H1 (cell line): Measurements from ENCODE around the gene OR1I1. TPM values are rescaled to one million over a fixed set of nuclear protein-coding genes. Genes with fewer than 3 reads are reported as not detected.

Experiments used
- ATF2 ChIP-seq: IDR thresholded peaks from 2 replicates; pipeline ENCODE4 v1.6.1; 2012; ENCODE audit warnings: low read length, inconsistent platforms
- BCL11A ChIP-seq, 2 experiments: IDR thresholded peaks; one replicate each; pipeline ENCODE4 v1.6.1; 2011; ENCODE audit warnings: low read depth in 2 of 2, low read length in 2 of 2, mild to moderate bottlenecking in 2 of 2
- CHD1 ChIP-seq: IDR thresholded peaks from 2 replicates; pipeline ENCODE4 v1.6.1; 2012; ENCODE audit warnings: low read depth, low read length, improper control_type of control experiment
- CREB1 ChIP-seq: IDR thresholded peaks from 2 replicates; pipeline ENCODE4 v1.6.1; 2012; ENCODE audit warnings: inconsistent platforms
- CTCF ChIP-seq, 3 experiments: IDR thresholded peaks; 1 replicate in 2 of 3; 2 replicates in 1 of 3; pipeline versions ENCODE4 v1.5.1 to v1.6.1; 2011; ENCODE audit warnings: low read length in 3 of 3, mild to moderate bottlenecking in 3 of 3, inconsistent platforms in 2 of 3, low read depth in 1 of 3, moderate library complexity in 1 of 3; ENCODE audit not compliant: insufficient read depth in 1 of 3; ENCODE audit errors: control extremely low read depth in 1 of 3
- FOSL1 ChIP-seq: IDR thresholded peaks from 2 replicates; pipeline ENCODE4 v1.6.1; 2011; ENCODE audit warnings: mild to moderate bottlenecking, low read depth, low read length, moderate library complexity; ENCODE audit not compliant: insufficient read depth
- JUND ChIP-seq: IDR thresholded peaks from 2 replicates; pipeline ENCODE4 v1.6.1; 2011; ENCODE audit warnings: mild to moderate bottlenecking, improper control_type of control experiment, low read length
- KDM5A ChIP-seq: fragments of 200-600 bp; IDR thresholded peaks from 2 replicates; pipeline ENCODE4 v1.7.1; 2012; ENCODE audit warnings: mild to moderate bottlenecking, low read length, inconsistent platforms, mixed read lengths
- NRF1 ChIP-seq: IDR thresholded peaks from 2 replicates; pipeline ENCODE4 v1.6.1; 2011; ENCODE audit warnings: mild to moderate bottlenecking, low read depth, low read length, improper control_type of control experiment
- POU5F1 ChIP-seq: IDR thresholded peaks from 2 replicates; pipeline ENCODE4 v1.6.1; 2011; ENCODE audit warnings: low read depth, mild to moderate bottlenecking, low read length, moderate library complexity
- RAD21 ChIP-seq, 2 experiments: IDR thresholded peaks in 1 of 2; conservative IDR thresholded peaks in 1 of 2; 2 replicates each; pipeline ENCODE4 v1.6.1; 2011; ENCODE audit warnings: low read depth in 2 of 2, low read length in 2 of 2, improper control_type of control experiment in 1 of 2, inconsistent platforms in 1 of 2, mild to moderate bottlenecking in 1 of 2, moderate library complexity in 1 of 2
- RNF2 ChIP-seq: fragments of 200-900, 300-1000 bp; sonication (generic); IDR thresholded peaks from 2 replicates; pipeline ENCODE4 v1.7.1; 2016; ENCODE audit warnings: borderline replicate concordance, low read depth, mild to moderate bottlenecking, antibody characterized with exemption, low read length; ENCODE audit not compliant: poor library complexity, severe bottlenecking; ENCODE audit errors: missing control alignments
- SIN3A ChIP-seq, 2 experiments: IDR thresholded peaks in 1 of 2; conservative IDR thresholded peaks in 1 of 2; 2 replicates each; pipeline ENCODE4 v1.6.1; 2011 to 2012; ENCODE audit warnings: low read length in 2 of 2, improper control_type of control experiment in 1 of 2, low read depth in 1 of 2, mild to moderate bottlenecking in 1 of 2
- SIRT6 ChIP-seq: IDR thresholded peaks from one replicate; pipeline ENCODE4 v1.7.1; 2012; ENCODE audit warnings: low read length, inconsistent platforms
- SP1 ChIP-seq: IDR thresholded peaks from 2 replicates; pipeline ENCODE4 v1.6.1; 2011; ENCODE audit warnings: low read depth, low read length
- SRF ChIP-seq: IDR thresholded peaks from 2 replicates; pipeline ENCODE4 v1.6.1; 2011; ENCODE audit warnings: mild to moderate bottlenecking, low read depth, low read length, moderate library complexity
- polyA plus RNA-seq, 7 experiments: library from polyadenylated mRNA; depleted of rRNA in 3 of 7; stranded (reverse) in 5 of 7; unstranded in 2 of 7; fragments of >200 nt in 5 of 7; fragments of 200-250 nt in 2 of 7; gene quantifications; 1 replicate in 5 of 7; 2 replicates in 1 of 7; 4 replicates in 1 of 7; pipeline versions ENCODE4 v1.2.1 to v1.2.3, GENCODE V29; 2011 to 2013; ENCODE audit warnings: missing spikeins in 2 of 7, mixed read lengths in 2 of 7
- total RNA-seq: library from RNA; stranded (reverse); fragmentation: NEBNext Ultra II Directional; extraction: Animal tissue kit (Norgen Biotek cat#: 25700); gene quantifications from 2 replicates; pipeline ENCODE4 v1.2.1, GENCODE V29; 2021
- TF ChIP-seq, protein P1 (sequence below): IDR thresholded peaks from 2 replicates; pipeline ENCODE4 v1.6.1; 2012; ENCODE audit warnings: inconsistent platforms
- TF ChIP-seq, protein P2 (sequence below): IDR thresholded peaks from 2 replicates; pipeline ENCODE4 v1.6.1; 2012; ENCODE audit warnings: inconsistent platforms

Gene OR1I1
- total and polyA plus RNA-seq, 2 of the 8 experiments (the other 6 are each of a cell fraction or from before 2014, with no cell fraction given) = not detected

DNA sequence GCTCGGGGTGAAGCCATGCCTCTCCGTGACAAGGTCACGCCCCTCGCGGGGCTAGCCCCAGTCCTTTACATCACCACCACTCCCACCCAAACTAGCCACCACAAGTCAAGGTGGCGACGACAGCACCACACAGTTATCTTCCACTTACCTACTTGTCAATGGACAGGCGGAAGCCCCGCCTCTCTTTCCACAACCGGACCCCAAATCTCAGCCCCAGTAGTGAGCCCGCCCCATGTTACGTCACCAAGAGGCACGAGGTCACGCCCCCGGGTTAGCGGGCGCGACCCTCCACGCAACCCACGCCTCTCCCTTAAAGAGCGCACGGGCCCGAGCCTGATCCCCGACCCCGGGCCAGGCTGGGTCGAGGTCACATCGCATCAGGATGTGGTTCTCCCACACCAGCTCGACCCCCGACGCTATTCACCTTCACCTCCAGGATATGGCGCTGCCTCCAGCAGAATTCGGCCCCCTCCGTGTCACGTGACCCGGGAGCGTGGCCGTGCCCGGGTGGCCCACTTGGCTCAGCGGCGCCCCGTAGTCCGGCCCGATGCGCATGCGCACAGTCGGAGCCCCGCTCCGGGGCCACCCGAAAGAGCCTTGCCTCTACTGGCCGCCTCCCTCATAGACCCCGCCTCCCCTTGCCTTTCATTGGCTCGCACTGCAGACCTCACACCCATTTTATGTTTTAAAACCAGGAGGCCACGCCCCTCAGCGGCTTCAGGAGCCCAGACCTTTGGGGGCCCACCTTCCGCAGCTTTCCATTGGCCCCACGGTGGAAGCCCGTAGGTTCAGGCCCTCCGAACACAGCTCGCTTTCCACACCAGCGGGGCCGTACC is 43.4 kb downstream of the OR1I1 start (continued):
- no peak for TF ChIP-seq RNF2
- TF ChIP-seq ATF2 = no peak
- TF ChIP-seq BCL11A (IDR thresholded peaks at IDR 0.05; ENCODE audit: low read depth in 2 of 2, low read length in 2 of 2) = no peak
- peak; percentile 81 for TF ChIP-seq CREB1
- peak; percentile 97 for TF ChIP-seq NRF1
- no peak for TF ChIP-seq JUND
- TF ChIP-seq, protein P1, sequence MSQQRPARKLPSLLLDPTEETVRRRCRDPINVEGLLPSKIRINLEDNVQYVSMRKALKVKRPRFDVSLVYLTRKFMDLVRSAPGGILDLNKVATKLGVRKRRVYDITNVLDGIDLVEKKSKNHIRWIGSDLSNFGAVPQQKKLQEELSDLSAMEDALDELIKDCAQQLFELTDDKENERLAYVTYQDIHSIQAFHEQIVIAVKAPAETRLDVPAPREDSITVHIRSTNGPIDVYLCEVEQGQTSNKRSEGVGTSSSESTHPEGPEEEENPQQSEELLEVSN = 0 out of 2 replicates have a peak, but pooled peaks have one; percentile 37
- TF ChIP-seq KDM5A = no peak
- TF ChIP-seq POU5F1 = no peak
- TF ChIP-seq CTCF (IDR thresholded peaks at IDR 0.05; ENCODE audit: control extremely low read depth in 1 of 3, insufficient read depth in 1 of 3, low read depth in 1 of 3, low read length in 3 of 3) = no peak
- TF ChIP-seq SIN3A (conservative IDR thresholded peaks at IDR 0.05 in 1 of 2, IDR thresholded peaks at IDR 0.05 in 1 of 2; ENCODE audit: low read depth in 1 of 2, low read length in 2 of 2) = peak in 1 of 2 experiments; percentile 9; a peak in 1 of 4 replicates
- no peak for TF ChIP-seq SRF
- 0 out of 4 replicates have a peak, but pooled peaks of 1 of the 2 experiments have one; percentile 1 for TF ChIP-seq RAD21 (IDR thresholded peaks at IDR 0.05 in 1 of 2, conservative IDR thresholded peaks at IDR 0.05 in 1 of 2; ENCODE audit: low read depth in 2 of 2, low read length in 2 of 2)
- no peak for TF ChIP-seq FOSL1
- TF ChIP-seq SP1 = peak; percentile 78; the same call in 1 of the 2 replicates
- TF ChIP-seq, protein P2, sequence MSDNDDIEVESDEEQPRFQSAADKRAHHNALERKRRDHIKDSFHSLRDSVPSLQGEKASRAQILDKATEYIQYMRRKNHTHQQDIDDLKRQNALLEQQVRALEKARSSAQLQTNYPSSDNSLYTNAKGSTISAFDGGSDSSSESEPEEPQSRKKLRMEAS = peak; percentile 87
- no peak for TF ChIP-seq CHD1
- no peak for TF ChIP-seq SIRT6
